Heart left ventricle (tissue), 13 donors: ENCODE results near the gene NUP214.

Experiments
- CTCF ChIP-seq, 12 donors: fragments of 200-600 bp; sonication (generic) in 4 of 12; IDR thresholded peaks; one replicate each; pipeline versions ENCODE4 v1.5.0 to v1.8.0; 2018 to 2022; ENCODE audit warnings: antibody characterized with exemption in 12 of 12, mild to moderate bottlenecking in 5 of 12
- POLR2A ChIP-seq, 2 donors: fragments of 450-650 bp; IDR thresholded peaks; one replicate each; pipeline ENCODE4 v1.6.1; 2017; ENCODE audit warnings: antibody characterized with exemption in 2 of 2, mild to moderate bottlenecking in 2 of 2, moderate library complexity in 2 of 2
- donor health status: ischemic (EF 13 %, LVEDD 7.1; RV severe dilation, severe dysfunction).
- donor health status: DM: no; HTN: yes; CAD: no.
- donor health status: DM: no; HTN: no; CAD: no.
- donor health status: ischemic (EF 25% LVEDD 6.9; RV normal size, moderate dysfunction).
- donor health status: ischemic (EF 25% LVEDD 5.7; RV mildly dilated, moderate dysfunction).
- donor health status: ischemic (EF 35%, LVEDD 5.7; RV mildly dilated, moderate dysfunction).
- donor health status: nonischemic (EF 11% LVEDD 7.7; RV severe dilation, severe dysfunction).
- donor health status: DM: yes; HTN: yes; CAD: no.
- donor health status: PGD.
- donor health status: ischemic (EF 29% LVEDD 5.4; RV normal size, mild dysfunction).
- donor health status: nonischemic (EF 23%, LVEDD 6.1; RV moderate dilation, normal function).

GRCh38 chr9:131276891-131277286 lies 151.5 kb downstream of the NUP214 start:
- TF ChIP-seq POLR2A (IDR thresholded peaks at IDR 0.05), result no peak
- TF ChIP-seq CTCF (IDR thresholded peaks at IDR 0.05), result no peak
